HG03558 (cell line): ENCODE measurements around the gene GPER1.
"Not testable (repeated sequence)": the region's sequence is repeated elsewhere in the genome, so short reads cannot be mapped to it uniquely, and the experiment has no call there.

Source experiments
- ATAC-seq: cut with Tn5 transposase; IDR thresholded peaks from one replicate; pipeline ENCODE4 v1.9.1; 2021; ENCODE audit warnings: moderate number of reproducible peaks; ENCODE audit not compliant: unreplicated experiment; ENCODE audit errors: extremely low read depth

GPER1 gene

GRCh38 chr7:1087952-1088920 lies at the start of gene GPER1:
TSS of gene GPER1 (plus strand) at chr7:1088113. CDS start at chr7:1091729, 3,616 bp downstream.
- ATAC-seq = no peak

- ATAC-seq = not testable (repeated sequence)
These were observed 47.7 kb upstream of the GPER1 start for GRCh38 chr7:1040233-1040632.

- no peak for ATAC-seq
These were observed 47.1 kb upstream of the GPER1 start for GRCh38 chr7:1040790-1041189.

- ATAC-seq = no peak
These were observed 46.1 kb upstream of the GPER1 start for GRCh38 chr7:1041551-1042491.

- ATAC-seq = no peak
These were observed 45.5 kb upstream of the GPER1 start for GRCh38 chr7:1042492-1042833.

- no peak for ATAC-seq
These were observed 44.2 kb upstream of the GPER1 start for GRCh38 chr7:1043552-1044188.

GRCh38 chr7:1044189-1045068 lies 43.5 kb upstream of the GPER1 start, which contains the start of gene GPR146:
TSS of gene GPR146 (plus strand) at chr7:1044546. CDS start at chr7:1057516, 12,970 bp downstream.
- peak; percentile 67 for ATAC-seq

- no peak for ATAC-seq
These were observed 42.5 kb upstream of the GPER1 start for GRCh38 chr7:1045069-1046063.

- no peak for ATAC-seq
These were observed 40.9 kb upstream of the GPER1 start for GRCh38 chr7:1046722-1047679.

- ATAC-seq = no peak
These were observed 38.7 kb upstream of the GPER1 start for GRCh38 chr7:1049006-1049741.

GRCh38 chr7:1049801-1050200 lies 38.1 kb upstream of the GPER1 start:
- no peak for ATAC-seq

GRCh38 chr7:1050254-1050906 lies 37.5 kb upstream of the GPER1 start:
- ATAC-seq = no peak

GRCh38 chr7:1050956-1051690 lies 36.8 kb upstream of the GPER1 start:
- no peak for ATAC-seq

- no peak for ATAC-seq
These were observed 35.7 kb upstream of the GPER1 start for GRCh38 chr7:1052031-1052818.
